K562 (cell line): ENCODE data around the gene PEBP1. TPM values are rescaled to one million over a fixed set of nuclear protein-coding genes. Genes with fewer than 3 reads are reported as not detected.

Experiments
- BRD9 ChIP-seq: fragments of 450-650 bp; IDR thresholded peaks from 2 replicates; pipeline ENCODE4 v1.6.1; 2018; ENCODE audit warnings: low read depth; ENCODE audit not compliant: partially characterized antibody
- CC2D1A ChIP-seq: fragments of 450-650 bp; IDR thresholded peaks from 2 replicates; pipeline ENCODE4 v1.6.1; 2017; ENCODE audit warnings: mild to moderate bottlenecking
- KDM5B ChIP-seq: fragments of 200-600 bp; sonication (generic); IDR thresholded peaks from 2 replicates; pipeline ENCODE4 v1.6.1; 2012; ENCODE audit warnings: low read depth, mild to moderate bottlenecking, moderate library complexity, low read length, control low read depth, inconsistent platforms; ENCODE audit not compliant: insufficient replicate concordance
- NFIC ChIP-seq: fragments of 450-650 bp; IDR thresholded peaks from 2 replicates; pipeline ENCODE4 v1.6.1; 2017; ENCODE audit warnings: mild to moderate bottlenecking, inconsistent platforms
- NFYB ChIP-seq: IDR thresholded peaks from 2 replicates; pipeline ENCODE4 v1.6.1; 2011; ENCODE audit warnings: mild to moderate bottlenecking, moderate library complexity; ENCODE audit not compliant: insufficient read length; ENCODE audit errors: extremely low read depth
- PCBP1 ChIP-seq: fragments of 200-400 bp; formaldehyde crosslinking; IDR thresholded peaks from 2 replicates; pipeline ENCODE4 v1.6.1; 2018; ENCODE audit warnings: mild to moderate bottlenecking, low read depth, low read length; ENCODE audit not compliant: poor library complexity, severe bottlenecking
- RBM25 ChIP-seq: fragments of 200-400 bp; formaldehyde crosslinking; IDR thresholded peaks from 2 replicates; pipeline ENCODE4 v1.6.1; 2018; ENCODE audit warnings: low read length, low read depth, moderate library complexity; ENCODE audit not compliant: severe bottlenecking
- SAP30 ChIP-seq: fragments of 200-600 bp; sonication (generic); IDR thresholded peaks from 2 replicates; pipeline ENCODE4 v1.6.1; 2012; ENCODE audit warnings: borderline replicate concordance, low read depth, mild to moderate bottlenecking, moderate library complexity, low read length, control low read depth, inconsistent platforms; ENCODE audit not compliant: insufficient read depth, poor library complexity, severe bottlenecking
- SRF ChIP-seq, 2 experiments: fragments of 250-450, 450-650 bp in 1 of 2; sonication (Bioruptor Pico) in 1 of 2; sonication (generic) in 1 of 2; formaldehyde crosslinking; IDR thresholded peaks; 2 replicates each; pipeline versions ENCODE4 v1.5.0 to v1.5.1; 2020 to 2022; ENCODE audit warnings: mild to moderate bottlenecking in 1 of 2, missing genetic modification reagents in 1 of 2
- TBP ChIP-seq: optimal IDR thresholded peaks from 2 replicates; pipeline ENCODE3; 2011; ENCODE audit warnings: low read depth, low read length, improper control_type of control experiment
- XRCC5 ChIP-seq: fragments of 200-400 bp; formaldehyde crosslinking; IDR thresholded peaks from 2 replicates; pipeline ENCODE4 v1.6.1; 2017; ENCODE audit warnings: low read depth, mild to moderate bottlenecking, low read length
- ZEB2 ChIP-seq: fragments of 450-650 bp; IDR thresholded peaks from 2 replicates; pipeline ENCODE4 v1.6.1; 2016
- ZNF134 ChIP-seq: fragments of 250-450 bp; sonication (Bioruptor Pico); conservative IDR thresholded peaks from 2 replicates; pipeline ENCODE4 v1.4.0; 2020
- polyA plus RNA-seq, 8 experiments: library from polyadenylated mRNA; depleted of rRNA in 4 of 8; stranded (reverse) in 5 of 8; unstranded in 3 of 8; fragments of >200 nt; fragmentation: Nextera tagmentation in 2 of 8; fragmentation: Illumina TruSeq in 1 of 8; extraction: Ambion mirVana in 2 of 8; extraction: Trizol in 1 of 8; gene quantifications; 2 replicates each; pipeline versions ENCODE4 v1.2.1 to v1.2.3, GENCODE V29; 2011 to 2014; ENCODE audit warnings: inconsistent platforms in 1 of 8, missing spikeins in 1 of 8
- total RNA-seq, 7 experiments: library from RNA; depleted of rRNA in 6 of 7; stranded (reverse); fragments of >200 nt in 6 of 7; fragmentation: Illumina TruSeq in 2 of 7; extraction: Trizol in 2 of 7; gene quantifications; 2 replicates each; pipeline versions ENCODE4 v1.2.1 to v1.2.3, GENCODE V29; 2011 to 2021; ENCODE audit warnings: low replicate concordance in 1 of 7
- TF ChIP-seq, protein P1 (sequence below): fragments of 250-450 bp; sonication (Bioruptor Pico); IDR thresholded peaks from 2 replicates; pipeline ENCODE4 v1.8.0; 2022; ENCODE audit warnings: inconsistent platforms
- TF ChIP-seq, protein P2 (sequence below), 2 experiments: fragments of 450-650 bp; IDR thresholded peaks; 2 replicates each; pipeline ENCODE4 v1.6.1; 2016

The PEBP1 gene
- total and polyA plus RNA-seq, 9 of the 15 experiments (the other 6 are each of a cell fraction or from before 2014, with no cell fraction given), result 77.3 to 207 (median 153) TPM

GRCh38 chr12:118103601-118104382 lies 32.1 kb upstream of the PEBP1 start, which contains the start of gene VSIG10 (continued):
- TF ChIP-seq ZEB2 (no peak), BRD9 (no peak), SRF (CRISPR knock-in tag; IDR thresholded peaks at IDR 0.05) (no peak), SAP30 (peak; percentile 35), KDM5B (peak; percentile 68), CC2D1A (no peak), RBM25 (no peak), TBP (no peak), ZNF134 (no peak), PCBP1 (no peak), NFYB (no peak), XRCC5 (no peak), NFIC (no peak)
- TF ChIP-seq, protein P1, sequence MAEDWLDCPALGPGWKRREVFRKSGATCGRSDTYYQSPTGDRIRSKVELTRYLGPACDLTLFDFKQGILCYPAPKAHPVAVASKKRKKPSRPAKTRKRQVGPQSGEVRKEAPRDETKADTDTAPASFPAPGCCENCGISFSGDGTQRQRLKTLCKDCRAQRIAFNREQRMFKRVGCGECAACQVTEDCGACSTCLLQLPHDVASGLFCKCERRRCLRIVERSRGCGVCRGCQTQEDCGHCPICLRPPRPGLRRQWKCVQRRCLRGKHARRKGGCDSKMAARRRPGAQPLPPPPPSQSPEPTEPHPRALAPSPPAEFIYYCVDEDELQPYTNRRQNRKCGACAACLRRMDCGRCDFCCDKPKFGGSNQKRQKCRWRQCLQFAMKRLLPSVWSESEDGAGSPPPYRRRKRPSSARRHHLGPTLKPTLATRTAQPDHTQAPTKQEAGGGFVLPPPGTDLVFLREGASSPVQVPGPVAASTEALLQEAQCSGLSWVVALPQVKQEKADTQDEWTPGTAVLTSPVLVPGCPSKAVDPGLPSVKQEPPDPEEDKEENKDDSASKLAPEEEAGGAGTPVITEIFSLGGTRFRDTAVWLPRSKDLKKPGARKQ (CRISPR knock-in tag), result no peak
- TF ChIP-seq, protein P2, sequence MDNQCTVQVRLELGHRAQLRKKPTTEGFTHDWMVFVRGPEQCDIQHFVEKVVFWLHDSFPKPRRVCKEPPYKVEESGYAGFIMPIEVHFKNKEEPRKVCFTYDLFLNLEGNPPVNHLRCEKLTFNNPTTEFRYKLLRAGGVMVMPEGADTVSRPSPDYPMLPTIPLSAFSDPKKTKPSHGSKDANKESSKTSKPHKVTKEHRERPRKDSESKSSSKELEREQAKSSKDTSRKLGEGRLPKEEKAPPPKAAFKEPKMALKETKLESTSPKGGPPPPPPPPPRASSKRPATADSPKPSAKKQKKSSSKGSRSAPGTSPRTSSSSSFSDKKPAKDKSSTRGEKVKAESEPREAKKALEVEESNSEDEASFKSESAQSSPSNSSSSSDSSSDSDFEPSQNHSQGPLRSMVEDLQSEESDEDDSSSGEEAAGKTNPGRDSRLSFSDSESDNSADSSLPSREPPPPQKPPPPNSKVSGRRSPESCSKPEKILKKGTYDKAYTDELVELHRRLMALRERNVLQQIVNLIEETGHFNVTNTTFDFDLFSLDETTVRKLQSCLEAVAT (IDR thresholded peaks at IDR 0.05), result no peak
